IMR-90 (cell line): ENCODE results near the gene CHST5. TPM values are rescaled to one million over a fixed set of nuclear protein-coding genes. Genes with fewer than 3 reads are reported as not detected.
"Not testable (repeated sequence)": the region's sequence is repeated elsewhere in the genome, so short reads cannot be mapped to it uniquely, and the experiment has no call there.

Source experiments
- ATAC-seq: fragments of 200-7000 bp; cut with Tn5 transposase; 2 replicates; pipeline ENCODE4 v1.9.1; 2020; ENCODE audit warnings: low read depth, mild to moderate bottlenecking, moderate library complexity
- BruUV-seq: library from RNA; stranded (reverse); fragments of 400-500 nt; replicated peaks from 2 replicates; lab custom pipeline; 2021; lab: Mats Ljungman, UMichigan
- CTCF ChIA-PET: fragments of 300-600 bp; formaldehyde crosslinking; extraction: SDS; loops from one replicate; lab custom pipeline; 2021; ENCODE audit warnings: antibody characterized with exemption; lab: Yijun Ruan, JAX
- POLR2A ChIA-PET: fragments of 300-600 bp; sonication (Branson Sonifier 250); formaldehyde crosslinking; loops from one replicate; lab custom pipeline; 2022; ENCODE audit warnings: antibody characterized with exemption; ENCODE audit not compliant: unreplicated experiment; lab: Charles Lee
- DNase-seq: peaks from one replicate; pipeline ENCODE4 v3.0.0; 2013
- H2AFZ ChIP-seq: replicated peaks from 2 replicates; pipeline ENCODE3; 2013; ENCODE audit warnings: low read length, mild to moderate bottlenecking; ENCODE audit not compliant: poor library complexity
- H2AK5ac ChIP-seq: 2 replicates; pipeline ENCODE4 v1.6.1; 2013; ENCODE audit warnings: low read depth, low read length, inconsistent platforms
- H2AK9ac ChIP-seq: replicated peaks from 2 replicates; pipeline ENCODE3; 2013; ENCODE audit warnings: mild to moderate bottlenecking, low read depth, low read length, moderate library complexity; ENCODE audit not compliant: poor library complexity
- H2BK120ac ChIP-seq: 2 replicates; pipeline ENCODE4 v1.6.1; 2013; ENCODE audit warnings: low read depth, low read length, inconsistent platforms
- H2BK15ac ChIP-seq: 3 replicates; pipeline ENCODE4 v1.6.1; 2013; ENCODE audit warnings: low read depth, low read length, inconsistent platforms
- H2BK20ac ChIP-seq: 2 replicates; pipeline ENCODE4 v1.6.1; 2013; ENCODE audit warnings: low read depth, mild to moderate bottlenecking, inconsistent platforms, low read length, moderate library complexity
- H2BK5ac ChIP-seq: 2 replicates; pipeline ENCODE4 v1.6.1; 2013; ENCODE audit warnings: mild to moderate bottlenecking, low read depth, low read length, inconsistent platforms; ENCODE audit not compliant: poor library complexity, severe bottlenecking
- H3K14ac ChIP-seq: replicated peaks from 2 replicates; pipeline ENCODE4 v1.6.1; 2013; ENCODE audit warnings: low read depth, low read length, inconsistent platforms
- H3K18ac ChIP-seq: 2 replicates; pipeline ENCODE4 v1.6.1; 2013; ENCODE audit warnings: low read depth, low read length, control low read depth
- H3K23ac ChIP-seq: 2 replicates; pipeline ENCODE4 v1.6.1; 2013; ENCODE audit warnings: low read depth, low read length, inconsistent platforms
- H3K27ac ChIP-seq: 2 replicates; pipeline ENCODE4 v1.5.1; 2013; ENCODE audit warnings: mild to moderate bottlenecking, control low read depth, low read length; ENCODE audit not compliant: insufficient read depth
- H3K27me3 ChIP-seq: 2 replicates; pipeline ENCODE4 v1.6.1; 2013; ENCODE audit warnings: low read length; ENCODE audit not compliant: control insufficient read depth, insufficient read depth
- H3K36me3 ChIP-seq: 2 replicates; pipeline ENCODE4 v1.6.1; 2013; ENCODE audit warnings: low read length, mixed read lengths; ENCODE audit not compliant: control insufficient read depth, insufficient read depth
- H3K4ac ChIP-seq: 2 replicates; pipeline ENCODE4 v1.6.1; 2013; ENCODE audit warnings: low read depth, low read length, inconsistent platforms
- H3K4me1 ChIP-seq: 2 replicates; pipeline ENCODE4 v1.6.1; 2013; ENCODE audit warnings: low read length, mixed read lengths; ENCODE audit not compliant: control insufficient read depth, insufficient read depth
- H3K4me2 ChIP-seq: 2 replicates; pipeline ENCODE4 v1.6.1; 2013; ENCODE audit warnings: low read depth, mild to moderate bottlenecking, control low read depth, low read length, moderate library complexity
- H3K4me3 ChIP-seq: 2 replicates; pipeline ENCODE4 v1.5.1; 2013; ENCODE audit warnings: low read depth, mild to moderate bottlenecking, control low read depth, low read length, moderate library complexity; ENCODE audit not compliant: insufficient read depth
- H3K56ac ChIP-seq: 2 replicates; pipeline ENCODE4 v1.6.1; 2013; ENCODE audit warnings: low read length, inconsistent platforms; ENCODE audit not compliant: insufficient read depth; ENCODE audit errors: extremely low read depth
- H3K79me1 ChIP-seq, 2 experiments: 2 replicates each; pipeline ENCODE4 v1.6.1; 2013; ENCODE audit warnings: low read length in 2 of 2, inconsistent platforms in 1 of 2, low read depth in 1 of 2
- H3K9ac ChIP-seq: 2 replicates; pipeline ENCODE4 v1.6.1; 2013; ENCODE audit warnings: low read depth, low read length, control low read depth
- H3K9me1 ChIP-seq: 2 replicates; pipeline ENCODE4 v1.6.1; 2013; ENCODE audit warnings: low read length, inconsistent platforms; ENCODE audit not compliant: insufficient read depth
- H3K9me3 ChIP-seq: 2 replicates; pipeline ENCODE4 v1.6.1; 2013; ENCODE audit warnings: low read length; ENCODE audit not compliant: control insufficient read depth, insufficient read depth
- H4K20me1 ChIP-seq: 2 replicates; pipeline ENCODE4 v1.6.1; 2013; ENCODE audit warnings: low read length, inconsistent platforms; ENCODE audit not compliant: insufficient read depth
- H4K5ac ChIP-seq: 2 replicates; pipeline ENCODE4 v1.6.1; 2013; ENCODE audit warnings: mild to moderate bottlenecking, low read depth, low read length, control low read depth
- H4K8ac ChIP-seq, 2 experiments: 2 replicates each; pipeline ENCODE4 v1.6.1; 2013; ENCODE audit warnings: low read depth in 2 of 2, low read length in 2 of 2, control low read depth in 1 of 2, inconsistent platforms in 1 of 2
- H4K91ac ChIP-seq: 2 replicates; pipeline ENCODE4 v1.6.1; 2013; ENCODE audit warnings: low read depth, low read length, inconsistent platforms; ENCODE audit not compliant: insufficient read depth
- WGBS, 2 experiments: methylation state at CpG; one replicate each; pipeline versions ENCODE4 v1.1.5 to v1.1.7; 2013; ENCODE audit warnings: missing lambda C conversion rate in 2 of 2; ENCODE audit not compliant: insufficient read length in 1 of 2; ENCODE audit errors: extremely low coverage in 2 of 2; 5-methylcytosine and 5-hydroxymethylcytosine counted together
- dilution Hi-C: fragments of 300-500 bp; cut with HindIII; formaldehyde crosslinking; loops from one replicate; pipeline ENCODE4 v1.14.3; 2018; ENCODE audit warnings: low sequenced_read_pairs; ENCODE audit not compliant: unreplicated experiment
- in situ Hi-C: fragments of 300-500 bp; cut with MboI; formaldehyde crosslinking; loops from 3 replicates; pipeline ENCODE4 v1.14.3; 2019; ENCODE audit warnings: low sequenced_read_pairs, inconsistent platforms, mixed read lengths
- intact Hi-C: fragments of 100-400 bp; cut with micrococcal nuclease; formaldehyde crosslinking; loops from 2 replicates; pipeline ENCODE4 v1.10.0; 2022
- polyA plus RNA-seq, 3 experiments: library from polyadenylated mRNA; depleted of rRNA; stranded (reverse); fragments of >200 nt; gene quantifications; 2 replicates each; pipeline ENCODE4 v1.2.3, GENCODE V29; 2012; ENCODE audit warnings: low replicate concordance in 1 of 3
- total RNA-seq: library from RNA; depleted of rRNA; stranded (reverse); fragments of >200 nt; gene quantifications from 2 replicates; pipeline ENCODE4 v1.2.3, GENCODE V29; 2012

Gene CHST5
- total and polyA plus RNA-seq, 2 of the 4 experiments (the other 2 are of a cell fraction) = not detected

DNA sequence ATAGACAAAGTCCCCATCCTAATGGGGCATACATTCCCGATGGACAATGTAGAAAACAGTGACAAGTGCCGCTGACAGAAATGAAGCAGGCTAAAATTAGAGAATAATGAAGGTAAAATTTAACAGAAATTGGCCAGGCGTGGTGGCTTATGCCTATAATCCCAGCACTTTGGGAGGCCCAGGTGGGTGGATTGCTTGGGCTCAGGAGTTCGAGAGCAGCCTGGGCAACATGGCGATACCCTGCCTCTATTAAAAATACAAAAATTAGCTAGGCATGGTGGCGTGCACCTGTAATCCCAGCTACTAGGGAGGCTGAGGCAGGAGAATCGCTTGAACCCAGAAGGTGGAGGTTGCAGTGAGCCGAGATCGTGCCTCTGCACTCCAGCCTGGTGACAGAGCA, 12.5 kb upstream of the CHST5 start:
- H2BK15ac ChIP-seq, H3K27ac ChIP-seq, H3K4ac ChIP-seq, H4K5ac ChIP-seq, H2AFZ ChIP-seq, BruUV-seq, H3K4me1 ChIP-seq, H2AK9ac ChIP-seq, H3K23ac ChIP-seq, H3K56ac ChIP-seq, H3K9ac ChIP-seq, H2BK120ac ChIP-seq, H3K4me3 ChIP-seq, in situ Hi-C loops, POLR2A ChIA-PET, H2BK20ac ChIP-seq, H4K91ac ChIP-seq, H3K79me1 ChIP-seq, H3K9me1 ChIP-seq, dilution Hi-C loops, H3K27me3 ChIP-seq, H3K14ac ChIP-seq, ATAC-seq, H3K4me2 ChIP-seq, H3K18ac ChIP-seq, intact Hi-C loops, H4K20me1 ChIP-seq, DNase-seq, H2BK5ac ChIP-seq, H4K8ac ChIP-seq, H3K36me3 ChIP-seq, CTCF ChIA-PET, H3K9me3 ChIP-seq, H2AK5ac ChIP-seq: not testable (repeated sequence)
- WGBS, 2 experiments = no CpG with 5 or more reads among the region's 9 CpGs
